Activated naive CD4-positive, alpha-beta T cell treated with anti-CD3 and anti-CD28 coated beads, Interleukin-2, amount 50 U/mL, for 24 hours (primary cell): Measurements from ENCODE around the gene ZNF766.

ENCODE experiments used
- H3K27ac Mint-ChIP-seq: one replicate; pipeline ENCODE4 v1.8.0; 2021; ENCODE audit warnings: mild to moderate bottlenecking, mixed read lengths
- H3K27me3 Mint-ChIP-seq: one replicate; pipeline ENCODE4 v1.8.0; 2021; ENCODE audit warnings: mixed read lengths
- H3K36me3 Mint-ChIP-seq: one replicate; pipeline ENCODE4 v1.8.0; 2021; ENCODE audit warnings: mixed read lengths
- H3K4me1 Mint-ChIP-seq: one replicate; pipeline ENCODE4 v1.8.0; 2021; ENCODE audit warnings: mixed read lengths
- H3K4me3 Mint-ChIP-seq: one replicate; pipeline ENCODE4 v1.8.0; 2021; ENCODE audit warnings: mild to moderate bottlenecking, mixed read lengths
- H3K9me3 Mint-ChIP-seq: one replicate; pipeline ENCODE4 v1.8.0; 2021; ENCODE audit warnings: mixed read lengths

Gene ZNF766

GRCh38 chr19:52269338-52270261, at the start of gene ZNF766:
Gene ZNF766 (plus strand): TSS chr19:52269587. CDS start chr19:52269614, 27 bp downstream.
- H3K27ac Mint-ChIP-seq = peak within 1 kb of the TSS; percentile 97
- H3K36me3 Mint-ChIP-seq = peaks cover 31% of the 10 kb centered on the region
- no peaks in the 10 kb centered on the region for H3K27me3 Mint-ChIP-seq
- H3K9me3 Mint-ChIP-seq = peaks cover 23% of the 10 kb centered on the region
- peak within 1 kb of the TSS; percentile 99 for H3K4me3 Mint-ChIP-seq
- H3K4me1 Mint-ChIP-seq = peaks cover 41% of the 10 kb centered on the region

- Mint-ChIP-seq H3K9me3 (no peaks in the 10 kb centered on the region), H3K4me3 (no peak overlapping the region), H3K36me3 (peaks cover 21% of the 10 kb centered on the region), H3K27me3 (no peaks in the 10 kb centered on the region), H3K4me1 (no peaks in the 10 kb centered on the region), H3K27ac (no peak overlapping the region)
Measured at GRCh38 chr19:52219611-52220010, 49.8 kb upstream of the ZNF766 start.

DNA sequence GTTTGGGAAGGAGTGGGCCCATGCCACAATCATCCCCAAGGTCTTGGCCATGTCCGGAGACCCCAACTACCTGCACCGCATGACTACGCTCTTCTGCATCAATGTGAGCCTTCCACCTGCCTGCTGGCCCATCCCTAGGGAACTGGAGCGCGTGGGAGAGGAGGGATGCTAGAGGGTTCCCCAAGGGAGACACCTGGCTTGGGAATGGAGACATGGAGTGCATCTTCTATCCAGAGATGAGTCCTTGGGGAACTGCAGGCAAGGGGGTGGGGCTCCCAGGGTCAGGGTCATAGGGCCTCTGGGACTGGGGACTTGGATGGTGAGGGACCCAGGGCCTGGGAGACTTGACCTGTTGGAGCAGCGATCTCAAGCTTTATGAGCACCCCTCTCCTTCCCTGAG, 48.4 kb upstream of the ZNF766 start:
- Mint-ChIP-seq H3K9me3 (no peaks in the 10 kb centered on the region), H3K27ac (no peak overlapping the region), H3K27me3 (no peaks in the 10 kb centered on the region), H3K4me3 (no peak overlapping the region), H3K4me1 (no peaks in the 10 kb centered on the region), H3K36me3 (peaks cover 25% of the 10 kb centered on the region)

GRCh38 chr19:52221831-52222375, 47.5 kb upstream of the ZNF766 start:
- no peak overlapping the region for H3K4me3 Mint-ChIP-seq
- H3K9me3 Mint-ChIP-seq = no peaks in the 10 kb centered on the region
- no peaks in the 10 kb centered on the region for H3K4me1 Mint-ChIP-seq
- H3K27me3 Mint-ChIP-seq = no peaks in the 10 kb centered on the region
- peaks cover 29% of the 10 kb centered on the region for H3K36me3 Mint-ChIP-seq
- H3K27ac Mint-ChIP-seq = no peak overlapping the region

DNA sequence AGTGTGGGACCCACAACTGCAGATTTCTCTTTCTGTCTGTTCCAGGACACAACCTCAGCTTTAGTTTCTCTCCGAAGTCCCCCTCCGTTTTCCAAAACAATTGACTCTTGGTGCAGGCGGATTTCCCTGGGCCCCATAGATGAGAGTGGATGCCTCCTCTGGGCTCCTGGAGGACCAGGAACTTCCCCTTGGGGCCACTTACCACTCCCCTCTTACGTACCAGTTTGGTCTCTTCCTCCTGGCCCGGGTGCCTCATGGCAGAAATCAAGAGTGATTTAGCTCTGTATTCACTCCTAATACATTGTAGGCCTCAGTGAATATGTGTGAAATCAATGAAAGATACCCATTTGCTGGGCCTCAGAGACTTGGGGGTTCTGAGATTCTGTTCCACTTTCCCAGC, 45.2 kb upstream of the ZNF766 start:
- peaks cover 32% of the 10 kb centered on the region for H3K36me3 Mint-ChIP-seq
- H3K27ac Mint-ChIP-seq = no peak overlapping the region
- no peaks in the 10 kb centered on the region for H3K4me1 Mint-ChIP-seq
- no peak overlapping the region for H3K4me3 Mint-ChIP-seq
- H3K27me3 Mint-ChIP-seq = no peaks in the 10 kb centered on the region
- no peaks in the 10 kb centered on the region for H3K9me3 Mint-ChIP-seq

DNA sequence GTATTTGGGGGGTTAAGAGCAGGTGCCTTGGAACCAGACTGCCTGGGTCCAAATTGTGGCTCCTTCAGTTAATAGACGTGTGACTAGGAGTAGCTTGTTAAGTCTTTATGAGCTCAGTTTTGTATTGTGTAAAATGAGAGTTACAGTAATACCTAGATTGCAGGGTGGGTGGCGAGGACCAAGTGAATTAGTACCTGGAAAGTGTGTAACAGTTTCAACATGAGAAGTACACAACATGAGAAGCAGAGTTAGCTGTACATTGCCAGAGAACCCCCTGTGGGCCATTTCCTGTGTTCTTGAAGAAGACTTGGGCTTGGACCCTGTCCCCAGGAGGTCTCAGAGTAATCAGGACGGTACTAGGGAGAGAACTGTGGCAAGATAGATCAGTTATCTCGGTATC, 42.7 kb upstream of the ZNF766 start:
- H3K9me3 Mint-ChIP-seq = no peaks in the 10 kb centered on the region
- H3K4me1 Mint-ChIP-seq = peaks cover 5% of the 10 kb centered on the region
- H3K27me3 Mint-ChIP-seq = no peaks in the 10 kb centered on the region
- no peak overlapping the region for H3K4me3 Mint-ChIP-seq
- peak overlapping the region; percentile 86 for H3K27ac Mint-ChIP-seq
- peaks cover 26% of the 10 kb centered on the region for H3K36me3 Mint-ChIP-seq

DNA sequence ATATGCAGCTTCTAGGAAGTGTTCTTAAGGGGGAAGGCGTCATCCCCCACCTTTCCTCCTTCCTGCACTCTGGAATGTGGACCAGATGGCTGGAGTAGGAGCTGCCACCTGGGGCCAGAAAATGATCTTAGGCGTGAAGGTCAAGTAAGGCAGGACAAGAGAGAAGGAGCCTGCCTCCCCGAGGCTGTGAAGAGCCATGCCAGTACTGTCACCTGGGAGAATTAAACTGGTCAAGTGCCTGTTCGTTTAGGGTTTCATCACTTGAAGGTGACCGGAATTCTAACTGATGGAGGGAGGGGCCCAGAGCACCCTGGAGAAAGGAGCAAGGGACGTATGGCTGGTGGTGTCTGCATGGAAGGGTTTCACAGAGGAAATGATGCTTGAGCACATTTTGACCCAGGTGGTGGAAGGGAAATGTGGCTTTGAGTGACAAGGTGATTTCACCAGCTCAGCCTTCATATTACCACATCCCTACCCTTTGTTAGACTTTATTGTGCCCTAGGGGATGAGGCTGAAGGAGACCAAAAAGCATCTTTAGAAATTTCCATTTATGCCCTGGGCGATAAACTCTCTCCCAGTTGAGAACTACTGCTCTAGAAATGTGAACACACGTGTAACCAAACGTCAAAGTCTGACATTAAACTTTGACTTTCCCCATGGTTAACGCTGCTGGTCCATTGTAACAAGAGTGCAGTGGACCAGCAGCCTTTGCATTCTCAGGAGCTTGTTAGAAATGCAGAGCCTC, 42.0 kb upstream of the ZNF766 start:
- no peaks in the 10 kb centered on the region for H3K27me3 Mint-ChIP-seq
- no peak overlapping the region for H3K4me3 Mint-ChIP-seq
- H3K9me3 Mint-ChIP-seq = no peaks in the 10 kb centered on the region
- H3K36me3 Mint-ChIP-seq = peaks cover 24% of the 10 kb centered on the region
- peaks cover 5% of the 10 kb centered on the region for H3K4me1 Mint-ChIP-seq
- peak overlapping the region; percentile 86 for H3K27ac Mint-ChIP-seq

DNA sequence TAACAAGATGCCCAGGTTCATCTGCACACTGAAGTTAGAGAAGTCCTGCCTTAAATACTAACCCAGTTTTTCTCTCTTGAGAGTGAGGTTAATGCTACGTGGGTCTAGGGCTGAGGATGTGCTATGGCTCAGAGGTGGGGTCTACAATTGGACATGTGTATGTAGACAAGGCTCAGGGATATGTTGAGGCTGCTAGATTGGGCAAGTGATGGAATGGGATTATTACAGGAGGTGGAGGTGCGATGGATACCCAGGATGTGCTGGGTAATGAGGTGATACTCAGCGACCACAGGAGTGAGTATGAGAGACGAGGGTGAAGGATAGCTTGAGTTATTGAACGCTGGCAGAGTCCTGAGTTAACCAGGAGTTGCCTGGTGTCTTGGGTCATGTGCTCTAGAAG, 41.4 kb upstream of the ZNF766 start:
- H3K27ac Mint-ChIP-seq = no peak overlapping the region
- no peaks in the 10 kb centered on the region for H3K27me3 Mint-ChIP-seq
- H3K9me3 Mint-ChIP-seq = no peaks in the 10 kb centered on the region
- H3K4me1 Mint-ChIP-seq = peaks cover 5% of the 10 kb centered on the region
- H3K4me3 Mint-ChIP-seq = no peak overlapping the region
- peaks cover 24% of the 10 kb centered on the region for H3K36me3 Mint-ChIP-seq

GRCh38 chr19:52229524-52229923, 39.9 kb upstream of the ZNF766 start:
- Mint-ChIP-seq H3K9me3 (no peaks in the 10 kb centered on the region), H3K27me3 (no peaks in the 10 kb centered on the region), H3K4me1 (peaks cover 5% of the 10 kb centered on the region), H3K27ac (peak overlapping the region; percentile 25), H3K36me3 (peaks cover 15% of the 10 kb centered on the region), H3K4me3 (no peak overlapping the region)

GRCh38 chr19:52230685-52231084, 38.7 kb upstream of the ZNF766 start:
- no peaks in the 10 kb centered on the region for H3K9me3 Mint-ChIP-seq
- H3K27me3 Mint-ChIP-seq = no peaks in the 10 kb centered on the region
- H3K27ac Mint-ChIP-seq = peak overlapping the region; percentile 80
- H3K36me3 Mint-ChIP-seq = peaks cover 11% of the 10 kb centered on the region
- peaks cover 5% of the 10 kb centered on the region for H3K4me1 Mint-ChIP-seq
- H3K4me3 Mint-ChIP-seq = no peak overlapping the region

- Mint-ChIP-seq H3K4me1 (peaks cover 5% of the 10 kb centered on the region), H3K36me3 (peaks cover 11% of the 10 kb centered on the region), H3K4me3 (no peak overlapping the region), H3K27ac (peak overlapping the region; percentile 80), H3K27me3 (no peaks in the 10 kb centered on the region), H3K9me3 (no peaks in the 10 kb centered on the region)
Measured at GRCh38 chr19:52231154-52231910, 38.1 kb upstream of the ZNF766 start.

GRCh38 chr19:52234406-52234805, 35.0 kb upstream of the ZNF766 start:
- peaks cover 5% of the 10 kb centered on the region for H3K4me1 Mint-ChIP-seq
- no peaks in the 10 kb centered on the region for H3K36me3 Mint-ChIP-seq
- H3K4me3 Mint-ChIP-seq = no peak overlapping the region
- H3K9me3 Mint-ChIP-seq = no peaks in the 10 kb centered on the region
- H3K27ac Mint-ChIP-seq = no peak overlapping the region
- H3K27me3 Mint-ChIP-seq = no peaks in the 10 kb centered on the region

GRCh38 chr19:52237197-52237596, 32.2 kb upstream of the ZNF766 start:
- H3K4me1 Mint-ChIP-seq = no peaks in the 10 kb centered on the region
- no peak overlapping the region for H3K4me3 Mint-ChIP-seq
- no peaks in the 10 kb centered on the region for H3K9me3 Mint-ChIP-seq
- H3K27me3 Mint-ChIP-seq = no peaks in the 10 kb centered on the region
- no peak overlapping the region for H3K27ac Mint-ChIP-seq
- no peaks in the 10 kb centered on the region for H3K36me3 Mint-ChIP-seq

GRCh38 chr19:52237771-52238400, 31.5 kb upstream of the ZNF766 start:
- Mint-ChIP-seq H3K9me3 (no peaks in the 10 kb centered on the region), H3K36me3 (no peaks in the 10 kb centered on the region), H3K4me3 (no peak overlapping the region), H3K27me3 (no peaks in the 10 kb centered on the region), H3K27ac (no peak overlapping the region), H3K4me1 (no peaks in the 10 kb centered on the region)

- Mint-ChIP-seq H3K27ac (no peak overlapping the region), H3K9me3 (no peaks in the 10 kb centered on the region), H3K4me1 (no peaks in the 10 kb centered on the region), H3K4me3 (no peak overlapping the region), H3K36me3 (no peaks in the 10 kb centered on the region), H3K27me3 (no peaks in the 10 kb centered on the region)
Measured at GRCh38 chr19:52244021-52244420, 25.4 kb upstream of the ZNF766 start.
